CD14-positive monocyte (primary cell): ENCODE results near the gene SLC44A4. TPM values are rescaled to one million over a fixed set of nuclear protein-coding genes. Genes with fewer than 3 reads are reported as not detected.

Source experiments
- DNase-seq, 3 donors: peaks; one replicate each; pipeline ENCODE4 v3.0.0-alpha.2; 2011 to 2022
- H2AFZ ChIP-seq: 2 replicates; pipeline ENCODE4 v1.6.0; 2012; ENCODE audit warnings: mild to moderate bottlenecking, low read depth, low read length, inconsistent platforms; ENCODE audit not compliant: insufficient read depth, poor library complexity, severe bottlenecking
- H3K27ac ChIP-seq, 2 donors: 1 replicate in 1 of 2; 2 replicates in 1 of 2; pipeline ENCODE4 v1.5.1; 2012 to 2013; ENCODE audit warnings: low read length in 2 of 2, control low read depth in 1 of 2, inconsistent platforms in 1 of 2, low read depth in 1 of 2, mild to moderate bottlenecking in 1 of 2
- H3K27me3 ChIP-seq, 2 donors: one replicate each; pipeline versions ENCODE4 v1.6.0 to v1.6.1; 2011 to 2013; ENCODE audit warnings: low read length in 2 of 2; ENCODE audit not compliant: control insufficient read depth in 2 of 2, insufficient read depth in 2 of 2
- H3K36me3 ChIP-seq, 2 donors: replicated peaks in 1 of 2; 1 replicate in 1 of 2; 2 replicates in 1 of 2; pipeline versions ENCODE4 v1.5.1 to v1.6.1; 2012 to 2013; ENCODE audit warnings: low read length in 2 of 2, control low read depth in 1 of 2, inconsistent platforms in 1 of 2, mild to moderate bottlenecking in 1 of 2; ENCODE audit not compliant: insufficient read depth in 2 of 2, control insufficient read depth in 1 of 2
- H3K4me1 ChIP-seq, 2 donors: 1 replicate in 1 of 2; 2 replicates in 1 of 2; pipeline versions ENCODE4 v1.5.1 to v1.6.1; 2012 to 2013; ENCODE audit warnings: low read length in 2 of 2, control low read depth in 1 of 2, inconsistent platforms in 1 of 2, mild to moderate bottlenecking in 1 of 2, moderate library complexity in 1 of 2; ENCODE audit not compliant: insufficient read depth in 2 of 2, control insufficient read depth in 1 of 2
- H3K4me2 ChIP-seq: replicated peaks from 2 replicates; pipeline ENCODE3; 2012; ENCODE audit warnings: low read length, moderate library complexity, mild to moderate bottlenecking; ENCODE audit not compliant: poor library complexity, severe bottlenecking; ENCODE audit errors: extremely low read depth
- H3K4me3 ChIP-seq, 3 experiments: fragments of 200-600 bp in 1 of 3; sonication (generic) in 1 of 3; replicated peaks in 1 of 3; 1 replicate in 2 of 3; 2 replicates in 1 of 3; pipeline ENCODE4 v1.5.1; 2011 to 2013; ENCODE audit warnings: low read length in 3 of 3, mild to moderate bottlenecking in 3 of 3, control low read depth in 2 of 3, low read depth in 2 of 3, inconsistent platforms in 1 of 3, moderate library complexity in 1 of 3
- H3K79me2 ChIP-seq: 2 replicates; pipeline ENCODE4 v1.6.0; 2012; ENCODE audit warnings: mild to moderate bottlenecking, control low read depth, inconsistent platforms, low read length, moderate library complexity; ENCODE audit not compliant: insufficient read depth
- H3K9ac ChIP-seq: 2 replicates; pipeline ENCODE4 v1.6.0; 2017; ENCODE audit warnings: low read length, mild to moderate bottlenecking; ENCODE audit not compliant: insufficient read depth, poor library complexity, severe bottlenecking
- H3K9me3 ChIP-seq, 2 donors: replicated peaks in 1 of 2; 1 replicate in 1 of 2; 2 replicates in 1 of 2; pipeline versions ENCODE4 v1.5.1 to v1.6.1; 2012 to 2013; ENCODE audit warnings: low read length in 2 of 2, control low read depth in 1 of 2; ENCODE audit not compliant: control insufficient read depth in 1 of 2, insufficient read depth in 1 of 2
- H4K20me1 ChIP-seq: 2 replicates; pipeline ENCODE4 v1.6.0; 2012; ENCODE audit warnings: mild to moderate bottlenecking, low read length, control low read depth, moderate library complexity; ENCODE audit not compliant: insufficient read depth
- H3K27ac Mint-ChIP-seq, 7 donors: one replicate each; pipeline ENCODE4 v1.8.0; 2020; ENCODE audit warnings: mild to moderate bottlenecking in 7 of 7, mixed read lengths in 7 of 7, moderate library complexity in 6 of 7, inconsistent platforms in 2 of 7
- H3K27me3 Mint-ChIP-seq, 3 donors: one replicate each; pipeline ENCODE4 v1.8.0; 2021 to 2022; ENCODE audit warnings: low read depth in 3 of 3, mild to moderate bottlenecking in 3 of 3, mixed read lengths in 3 of 3, moderate library complexity in 3 of 3, inconsistent platforms in 1 of 3
- H3K36me3 Mint-ChIP-seq, 2 donors: one replicate each; pipeline ENCODE4 v1.8.0; 2020; ENCODE audit warnings: mixed read lengths in 2 of 2, inconsistent platforms in 1 of 2, mild to moderate bottlenecking in 1 of 2
- H3K4me1 Mint-ChIP-seq: one replicate; pipeline ENCODE4 v1.8.0; 2020; ENCODE audit warnings: mild to moderate bottlenecking, mixed read lengths
- H3K4me3 Mint-ChIP-seq, 2 donors: one replicate each; pipeline ENCODE4 v1.8.0; 2020; ENCODE audit warnings: mild to moderate bottlenecking in 2 of 2, mixed read lengths in 2 of 2, moderate library complexity in 1 of 2
- H3K9me3 Mint-ChIP-seq, 7 donors: one replicate each; pipeline ENCODE4 v1.8.0; 2020 to 2022; ENCODE audit warnings: mixed read lengths in 7 of 7, mild to moderate bottlenecking in 6 of 7, moderate library complexity in 6 of 7, inconsistent platforms in 2 of 7
- WGBS: methylation state at CpG from one replicate; pipeline ENCODE4 v1.1.5; 2013; ENCODE audit warnings: missing lambda C conversion rate; ENCODE audit not compliant: insufficient coverage; 5-methylcytosine and 5-hydroxymethylcytosine counted together
- intact Hi-C, 2 donors: fragments of 100-400 bp; cut with micrococcal nuclease; formaldehyde crosslinking; loops; one replicate each; pipeline versions ENCODE4 v1.15.0 to v1.15.1; 2023
- polyA plus RNA-seq, 3 donors: library from polyadenylated mRNA; depleted of rRNA in 1 of 3; unstranded in 2 of 3; stranded (reverse) in 1 of 3; fragments of 300-500 nt in 2 of 3; fragments of >200 nt in 1 of 3; fragmentation: Illumina TruSeq in 2 of 3; gene quantifications; 1 replicate in 2 of 3; 2 replicates in 1 of 3; pipeline ENCODE4 v1.2.3, GENCODE V29; 2012 to 2021
- TF ChIP-seq, protein P1 (sequence below): fragments of 200-600 bp; IDR thresholded peaks from one replicate; pipeline ENCODE4 v1.8.0; 2022; ENCODE audit warnings: antibody characterized with exemption, mild to moderate bottlenecking

Gene SLC44A4
- polyA plus RNA-seq, 3 donors = 0.09 TPM; not detected in 2

DNA sequence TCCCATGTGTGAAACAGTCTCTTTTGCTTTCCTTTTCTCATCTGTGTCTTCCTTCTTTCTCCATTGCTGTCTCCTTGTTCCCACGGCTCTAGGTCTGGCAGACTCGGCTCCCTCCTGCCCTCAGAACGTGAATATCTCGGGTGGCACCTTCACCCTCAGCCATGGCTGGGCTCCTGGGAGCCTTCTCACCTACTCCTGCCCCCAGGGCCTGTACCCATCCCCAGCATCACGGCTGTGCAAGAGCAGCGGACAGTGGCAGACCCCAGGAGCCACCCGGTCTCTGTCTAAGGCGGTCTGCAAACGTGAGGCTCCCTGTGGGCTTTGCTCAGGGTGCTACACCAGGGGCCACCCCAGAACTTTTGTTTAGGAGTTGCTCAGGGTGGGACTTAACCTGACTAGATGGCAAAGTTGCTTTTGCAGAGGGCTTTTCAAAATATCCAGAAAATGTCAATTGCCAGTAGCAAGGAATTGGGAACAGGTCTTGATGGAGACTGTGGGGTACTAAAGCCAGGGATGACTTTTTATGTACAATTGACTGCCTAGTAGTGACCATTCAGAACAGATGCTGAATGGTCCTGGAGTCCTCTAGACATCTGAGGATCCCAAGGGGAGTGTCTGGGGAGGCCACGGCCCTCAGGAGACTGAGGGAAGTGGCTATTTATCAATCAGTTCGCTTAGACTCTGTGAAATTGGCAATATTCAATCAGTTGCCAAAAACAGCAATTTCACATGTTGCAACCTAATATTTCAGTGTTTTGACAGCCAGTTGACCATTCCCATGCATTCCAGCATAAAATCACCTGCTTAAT lies 49.3 kb upstream of the SLC44A4 start:
- Mint-ChIP-seq H3K9me3 (peaks cover 0 to 3% (median 0%) of the 10 kb centered on the region in 7 donors), H3K4me3 (peak overlapping the region; percentile 62 to 77), H3K27ac (peak overlapping the region in 2 of 7 donors; percentile 10 to 40), H3K36me3 (no peaks in the 10 kb centered on the region), H3K4me1 (peaks cover 26% of the 10 kb centered on the region), H3K27me3 (peaks cover 0 to 3% (median 3%) of the 10 kb centered on the region in 3 donors)
- Histone ChIP-seq H3K4me3 (peak overlapping the region in 1 of 3 experiments; percentile 51), H3K27ac (peak overlapping the region in 1 of 2 donors; percentile 48), H2AFZ (peak overlapping the region; percentile 68), H3K79me2 (no peaks in the 10 kb centered on the region), H3K36me3 (no peaks in the 10 kb centered on the region), H3K9me3 (no peaks in the 10 kb centered on the region), H3K9ac (no peak overlapping the region), H3K27me3 (no peaks in the 10 kb centered on the region), H3K4me2 (peak overlapping the region; percentile 36), H4K20me1 (no peaks in the 10 kb centered on the region), H3K4me1 (peaks cover 4 to 31% of the 10 kb centered on the region in 2 donors)
- intact Hi-C loops = no loop called here
- WGBS = 91% methylated on average over 10 of the region's 11 CpGs
- DNase-seq = no peak
- TF ChIP-seq, protein P1, sequence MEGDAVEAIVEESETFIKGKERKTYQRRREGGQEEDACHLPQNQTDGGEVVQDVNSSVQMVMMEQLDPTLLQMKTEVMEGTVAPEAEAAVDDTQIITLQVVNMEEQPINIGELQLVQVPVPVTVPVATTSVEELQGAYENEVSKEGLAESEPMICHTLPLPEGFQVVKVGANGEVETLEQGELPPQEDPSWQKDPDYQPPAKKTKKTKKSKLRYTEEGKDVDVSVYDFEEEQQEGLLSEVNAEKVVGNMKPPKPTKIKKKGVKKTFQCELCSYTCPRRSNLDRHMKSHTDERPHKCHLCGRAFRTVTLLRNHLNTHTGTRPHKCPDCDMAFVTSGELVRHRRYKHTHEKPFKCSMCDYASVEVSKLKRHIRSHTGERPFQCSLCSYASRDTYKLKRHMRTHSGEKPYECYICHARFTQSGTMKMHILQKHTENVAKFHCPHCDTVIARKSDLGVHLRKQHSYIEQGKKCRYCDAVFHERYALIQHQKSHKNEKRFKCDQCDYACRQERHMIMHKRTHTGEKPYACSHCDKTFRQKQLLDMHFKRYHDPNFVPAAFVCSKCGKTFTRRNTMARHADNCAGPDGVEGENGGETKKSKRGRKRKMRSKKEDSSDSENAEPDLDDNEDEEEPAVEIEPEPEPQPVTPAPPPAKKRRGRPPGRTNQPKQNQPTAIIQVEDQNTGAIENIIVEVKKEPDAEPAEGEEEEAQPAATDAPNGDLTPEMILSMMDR = no peak

DNA sequence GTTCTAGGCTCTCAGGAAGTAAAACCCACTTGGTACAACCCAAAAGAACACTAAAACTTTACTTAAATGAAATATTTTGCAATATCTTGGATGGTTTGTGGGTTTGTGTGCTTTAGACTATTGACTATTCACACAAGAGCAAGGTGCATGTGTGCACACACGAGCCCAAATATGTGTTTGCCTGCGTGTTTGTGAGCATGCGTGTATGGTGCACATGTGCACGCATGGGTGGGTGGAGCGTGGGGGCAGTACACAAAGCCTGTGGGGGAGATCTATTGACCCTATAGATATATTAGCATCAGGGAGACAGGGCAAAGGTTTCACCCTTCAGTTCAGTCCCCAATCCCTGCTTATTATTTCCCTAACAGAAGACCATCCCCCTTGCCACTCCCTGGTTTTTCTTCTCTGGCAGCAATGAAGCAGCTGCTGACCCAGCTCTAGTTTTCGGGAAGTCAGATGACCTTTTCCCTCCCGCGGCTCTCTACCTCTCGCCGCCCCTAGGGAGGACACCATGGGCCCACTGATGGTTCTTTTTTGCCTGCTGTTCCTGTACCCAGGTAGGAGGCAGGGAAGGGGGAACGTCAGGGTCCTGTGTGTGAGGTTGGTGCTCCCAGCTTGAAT lies 48.6 kb upstream of the SLC44A4 start, which contains the start of gene C2:
Gene C2, plus strand, starts transcription at position 476 of the 621 bp plus-strand sequence. Its CDS starts 36 bp downstream, at position 512.
- Histone ChIP-seq H3K4me1 (peaks cover 4 to 31% of the 10 kb centered on the region in 2 donors), H3K4me2 (peak within 1 kb of the TSS; percentile 36), H3K79me2 (no peaks in the 10 kb centered on the region), H2AFZ (peak within 1 kb of the TSS; percentile 68), H3K4me3 (peak within 1 kb of the TSS in 1 of 3 experiments; percentile 51), H3K9ac (no peak within 1 kb of the TSS), H4K20me1 (no peaks in the 10 kb centered on the region), H3K27me3 (no peaks in the 10 kb centered on the region), H3K36me3 (no peaks in the 10 kb centered on the region), H3K9me3 (no peaks in the 10 kb centered on the region), H3K27ac (peak within 1 kb of the TSS in 1 of 2 donors; percentile 48)
- Mint-ChIP-seq H3K4me1 (peaks cover 26% of the 10 kb centered on the region), H3K4me3 (peak within 1 kb of the TSS; percentile 62 to 77), H3K27me3 (peaks cover 0 to 4% (median 2%) of the 10 kb centered on the region in 3 donors), H3K27ac (peak within 1 kb of the TSS in 3 of 7 donors; percentile 2 to 40 (median 10)), H3K9me3 (peaks cover 0 to 3% (median 0%) of the 10 kb centered on the region in 7 donors), H3K36me3 (no peaks in the 10 kb centered on the region)
- intact Hi-C loops = no loop called here
- TF ChIP-seq, protein P1 = no peak
- no peak for DNase-seq
- 100% methylated on average over 1 of the region's 11 CpGs for WGBS
